Esophagus squamous epithelium (tissue), 5 donors: ENCODE results near the gene GPR141. TPM values are rescaled to one million over a fixed set of nuclear protein-coding genes. Genes with fewer than 3 reads are reported as not detected.

Experiments used
- DNase-seq: peaks from one replicate; lab custom pipeline; 2025; lab: John Stamatoyannopoulos, UW
- H3K27ac ChIP-seq, 4 donors: fragments of 200-600 bp; sonication (generic); one replicate each; pipeline ENCODE4 v1.5.1; 2016 to 2019; ENCODE audit warnings: mild to moderate bottlenecking in 1 of 4
- H3K27me3 ChIP-seq, 4 donors: fragments of 200-600 bp; sonication (generic); 1 replicate in 3 of 4; 2 replicates in 1 of 4; pipeline versions ENCODE4 v1.5.1 to v1.6.0; 2017 to 2021; ENCODE audit warnings: antibody characterized with exemption in 1 of 4
- H3K36me3 ChIP-seq, 3 donors: fragments of 200-600 bp; sonication (generic); one replicate each; pipeline ENCODE4 v1.5.1; 2016 to 2019
- H3K4me1 ChIP-seq, 3 donors: fragments of 200-600 bp; sonication (generic); one replicate each; pipeline ENCODE4 v1.5.1; 2017 to 2019
- H3K4me3 ChIP-seq, 4 donors: fragments of 200-600 bp; sonication (generic); 1 replicate in 3 of 4; 2 replicates in 1 of 4; pipeline ENCODE4 v1.5.1; 2016 to 2019; ENCODE audit warnings: mild to moderate bottlenecking in 2 of 4, moderate library complexity in 1 of 4
- H3K9me3 ChIP-seq, 3 donors: fragments of 200-600 bp; sonication (generic); one replicate each; pipeline ENCODE4 v1.5.1; 2016 to 2019
- CTCF ChIP-seq, 6 experiments: fragments of 450-650 bp in 4 of 6; fragments of 200-600 bp in 2 of 6; sonication (generic) in 2 of 6; IDR thresholded peaks; one replicate each; pipeline ENCODE4 v1.5.1; 2016 to 2019; ENCODE audit warnings: antibody characterized with exemption in 6 of 6, mild to moderate bottlenecking in 4 of 6, moderate library complexity in 4 of 6
- POLR2A ChIP-seq, 4 donors: fragments of 450-650 bp; IDR thresholded peaks; one replicate each; pipeline ENCODE4 v1.6.1; 2017; ENCODE audit warnings: antibody characterized with exemption in 4 of 4, mild to moderate bottlenecking in 4 of 4, moderate library complexity in 3 of 4
- WGBS, 2 donors: methylation state at CpG; one replicate each; pipeline ENCODE4 v1.1.5; 2018; 5-methylcytosine and 5-hydroxymethylcytosine counted together
- intact Hi-C: fragments of 100-400 bp; cut with DNase I; formaldehyde crosslinking; loops from one replicate; pipeline ENCODE4 v1.15.0; 2022
- total RNA-seq, 4 donors: library from RNA; depleted of rRNA; stranded (reverse); fragments of >200 nt; gene quantifications; one replicate each; pipeline ENCODE4 v1.1.0, GENCODE V29; 2016
- donor health status: DM: yes; HTN: yes; CAD: no.

GPR141 gene
- total RNA-seq, 4 donors from 2014 or later = 0.76 TPM; not detected in 3

DNA sequence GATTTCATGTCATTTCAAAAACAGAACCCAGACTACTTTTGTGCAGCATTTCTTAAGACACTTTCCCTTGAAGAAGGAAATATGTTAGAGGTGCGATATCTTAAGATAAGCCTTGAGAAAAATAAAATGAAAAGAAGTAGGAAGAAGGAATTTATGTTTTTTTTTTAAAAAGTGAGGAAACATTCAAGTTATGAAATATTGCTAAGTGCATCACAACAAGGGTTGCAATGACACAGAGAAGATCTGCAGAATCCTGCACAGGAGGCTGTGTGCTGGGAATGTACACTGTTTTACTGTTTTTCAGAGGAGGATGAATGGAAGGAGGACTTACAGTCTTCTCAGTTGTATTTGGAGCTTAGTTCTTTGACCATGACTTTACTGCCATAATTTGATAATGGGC lies 85.0 kb downstream of the GPR141 start:
- no peak for DNase-seq
- intact Hi-C loops = no loop called here

GRCh38 chr7:37769291-37769690 lies 85.7 kb downstream of the GPR141 start:
- Histone ChIP-seq H3K9me3 (no peaks in the 10 kb centered on the region), H3K4me3 (no peak overlapping the region), H3K27ac (no peak overlapping the region), H3K36me3 (no peaks in the 10 kb centered on the region), H3K27me3 (no peaks in the 10 kb centered on the region), H3K4me1 (no peaks in the 10 kb centered on the region)
- WGBS, 2 donors = 13 to 23% methylated on average over 1 of the region's 1 CpG
- intact Hi-C loops = no loop called here
- DNase-seq = no peak
- no peak for TF ChIP-seq POLR2A (IDR thresholded peaks at IDR 0.05)

More for the DNA sequence above, 85.0 kb downstream of the GPR141 start:
- no peak for TF ChIP-seq CTCF (IDR thresholded peaks at IDR 0.05)
- TF ChIP-seq POLR2A (IDR thresholded peaks at IDR 0.05) = no peak
- no peaks in the 10 kb centered on the region for H3K4me1 ChIP-seq
- no peaks in the 10 kb centered on the region for H3K9me3 ChIP-seq
- no peaks in the 10 kb centered on the region for H3K36me3 ChIP-seq
- no peak overlapping the region for H3K4me3 ChIP-seq
- no peak overlapping the region for H3K27ac ChIP-seq
- no peaks in the 10 kb centered on the region for H3K27me3 ChIP-seq
- WGBS, 2 donors = 65 to 81% methylated on average over 1 of the region's 1 CpG

DNA sequence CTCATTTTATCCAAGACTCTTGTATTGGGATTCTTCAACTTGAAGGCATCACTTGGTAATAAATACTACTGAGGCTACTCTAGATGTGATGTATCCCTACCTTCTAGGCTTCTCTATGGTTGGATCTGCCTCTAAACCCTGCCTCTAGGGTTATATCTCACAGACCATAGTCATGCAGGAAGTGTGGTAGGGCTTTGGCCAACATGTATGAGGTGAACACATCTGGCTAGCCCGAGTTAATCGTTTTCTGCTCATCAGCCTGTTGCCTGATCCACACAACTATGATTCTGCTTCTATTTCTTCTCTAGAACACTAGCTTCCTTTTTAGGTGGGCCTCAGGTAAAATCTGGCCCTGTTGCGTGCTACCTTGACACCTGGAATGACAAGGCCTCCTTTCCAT lies 86.2 kb downstream of the GPR141 start:
- DNase-seq = no peak
- no peaks in the 10 kb centered on the region for H3K36me3 ChIP-seq
- WGBS, 2 donors = 76 to 93% methylated on average over 3 of the region's 3 CpGs

DNA sequence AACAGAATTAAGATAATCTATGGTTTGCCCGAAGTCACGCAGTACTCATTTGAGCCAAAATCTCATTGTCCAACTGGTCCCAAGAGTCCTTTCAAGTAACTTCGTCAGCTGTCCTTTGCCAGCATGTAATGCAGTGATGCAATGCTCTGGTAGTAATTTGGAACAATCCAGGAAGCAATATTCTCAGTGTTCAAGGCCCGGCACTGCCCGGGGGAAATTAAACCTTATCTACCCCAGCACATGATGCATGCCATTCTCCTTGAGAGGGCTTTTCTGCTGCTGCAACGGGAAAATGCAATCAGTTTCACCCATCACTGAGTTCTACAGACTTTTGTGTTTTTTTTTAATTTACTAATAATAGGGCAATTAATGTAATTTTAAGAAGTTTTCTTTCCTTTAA lies 87.3 kb downstream of the GPR141 start:
- no peak overlapping the region for H3K27ac ChIP-seq
- intact Hi-C loops = no loop called here

More for the DNA sequence above, 86.2 kb downstream of the GPR141 start:
- Histone ChIP-seq H3K27me3 (no peaks in the 10 kb centered on the region), H3K4me1 (no peaks in the 10 kb centered on the region), H3K9me3 (no peaks in the 10 kb centered on the region), H3K27ac (no peak overlapping the region), H3K4me3 (no peak overlapping the region)
- TF ChIP-seq POLR2A (IDR thresholded peaks at IDR 0.05) (no peak), CTCF (IDR thresholded peaks at IDR 0.05) (no peak)
- intact Hi-C loops = no loop called here

DNA sequence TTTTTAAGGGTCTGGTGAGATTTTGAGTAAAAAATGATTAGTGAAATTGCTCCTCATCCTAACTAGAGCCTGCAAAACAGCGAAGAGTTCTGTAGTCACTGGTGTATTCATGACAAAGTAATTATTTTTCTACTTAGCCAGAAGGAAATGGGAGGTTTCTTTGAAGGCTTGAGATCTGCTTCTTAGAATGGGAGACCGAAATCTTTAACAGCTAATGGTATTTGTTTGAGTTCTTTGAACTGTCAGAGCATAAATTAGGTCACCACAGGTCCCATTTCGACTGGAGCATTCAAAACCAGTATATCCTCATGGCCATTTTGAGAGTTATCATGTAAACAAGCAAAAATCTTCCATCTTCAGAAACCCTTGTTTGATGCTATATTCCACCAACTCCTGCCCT lies 87.8 kb downstream of the GPR141 start:
- Histone ChIP-seq H3K4me1 (no peaks in the 10 kb centered on the region), H3K9me3 (peaks cover 0 to 11% (median 0%) of the 10 kb centered on the region in 3 donors), H3K4me3 (no peak overlapping the region), H3K27ac (no peak overlapping the region), H3K27me3 (no peaks in the 10 kb centered on the region), H3K36me3 (no peaks in the 10 kb centered on the region)
- intact Hi-C loops = no loop called here
- WGBS, 2 donors = 32 to 42% methylated on average over 3 of the region's 3 CpGs
- no peak for DNase-seq
- TF ChIP-seq POLR2A (IDR thresholded peaks at IDR 0.05) = no peak
- no peak for TF ChIP-seq CTCF (IDR thresholded peaks at IDR 0.05)

More for the DNA sequence above, 87.3 kb downstream of the GPR141 start:
- H3K27me3 ChIP-seq = no peaks in the 10 kb centered on the region
- H3K9me3 ChIP-seq = peaks cover 0 to 6% (median 0%) of the 10 kb centered on the region in 3 donors
- DNase-seq = no peak
- H3K4me1 ChIP-seq = no peaks in the 10 kb centered on the region
- TF ChIP-seq CTCF (IDR thresholded peaks at IDR 0.05) = no peak
- no peak for TF ChIP-seq POLR2A (IDR thresholded peaks at IDR 0.05)
- 70 to 72% methylated on average over 6 of the region's 6 CpGs for WGBS, 2 donors
- H3K36me3 ChIP-seq = no peaks in the 10 kb centered on the region
- no peak overlapping the region for H3K4me3 ChIP-seq

DNA sequence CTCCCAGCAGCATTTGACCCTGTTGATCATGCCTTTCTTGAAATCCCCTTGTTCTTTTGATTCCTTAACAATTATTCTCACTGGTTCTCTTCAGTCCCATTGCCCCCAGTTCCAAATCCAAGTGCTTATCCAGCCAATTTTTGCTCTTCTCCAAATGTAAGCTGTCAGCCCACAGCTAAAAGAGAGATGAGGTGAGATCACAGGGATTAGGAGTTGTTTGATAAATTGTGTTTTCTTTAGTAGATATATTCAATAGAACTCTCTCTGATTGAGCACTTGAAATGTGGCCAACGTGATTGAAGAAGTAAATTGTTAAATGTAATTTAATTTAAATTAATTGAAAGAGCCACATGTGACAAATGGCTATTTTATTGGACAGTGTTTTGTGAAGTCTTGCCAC lies 88.2 kb downstream of the GPR141 start:
- peaks cover 0 to 14% (median 0%) of the 10 kb centered on the region in 3 donors for H3K9me3 ChIP-seq
- 39 to 50% methylated on average over 1 of the region's 1 CpG for WGBS, 2 donors
- no peak overlapping the region for H3K27ac ChIP-seq
- H3K27me3 ChIP-seq = no peaks in the 10 kb centered on the region
- no peaks in the 10 kb centered on the region for H3K36me3 ChIP-seq
- no peak for DNase-seq
- TF ChIP-seq POLR2A (IDR thresholded peaks at IDR 0.05) (no peak), CTCF (IDR thresholded peaks at IDR 0.05) (no peak)
- H3K4me3 ChIP-seq = no peak overlapping the region
- H3K4me1 ChIP-seq = no peaks in the 10 kb centered on the region
- intact Hi-C loops = no loop called here
